PC-3 (cell line): ENCODE data around the gene TMEM44. TPM values are rescaled to one million over a fixed set of nuclear protein-coding genes. Genes with fewer than 3 reads are reported as not detected.
"Not testable (repeated sequence)": the region's sequence is repeated elsewhere in the genome, so short reads cannot be mapped to it uniquely, and the experiment has no call there.

Experiments
- ATAC-seq: fragments of 200-7000 bp; cut with Tn5 transposase; 2 replicates; pipeline ENCODE4 v1.9.1; 2020; ENCODE audit warnings: mild to moderate bottlenecking, moderate library complexity
- BruUV-seq: library from RNA; stranded (reverse); fragments of 400-500 nt; replicated peaks from 2 replicates; lab custom pipeline; 2021; lab: Mats Ljungman, UMichigan
- CTCF ChIA-PET: fragments of 300-600 bp; sonication (Branson Sonifier 250); formaldehyde crosslinking; loops from one replicate; lab custom pipeline; 2022; ENCODE audit warnings: antibody characterized with exemption; lab: Charles Lee
- POLR2A ChIA-PET: fragments of 300-600 bp; sonication (Branson Sonifier 250); formaldehyde crosslinking; loops from one replicate; lab custom pipeline; 2022; ENCODE audit warnings: antibody characterized with exemption; ENCODE audit not compliant: unreplicated experiment; lab: Charles Lee
- DNase-seq: peaks from one replicate; pipeline ENCODE4 v3.0.0-alpha.2; 2015
- H2AFZ ChIP-seq: fragments of 300-600 bp; sonication (generic); 2 replicates; pipeline ENCODE4 v1.6.0; 2016; ENCODE audit warnings: antibody characterized with exemption, low read length
- H3F3A ChIP-seq: fragments of 300-600 bp; sonication (generic); one replicate; pipeline ENCODE4 v1.6.0; 2017; ENCODE audit warnings: antibody characterized with exemption, low read length, control low read depth, mild to moderate bottlenecking; ENCODE audit not compliant: unreplicated experiment
- H3K27ac ChIP-seq: fragments of 300-600 bp; sonication (generic); 2 replicates; pipeline ENCODE4 v1.5.1; 2016; ENCODE audit warnings: mild to moderate bottlenecking, low read length
- H3K27me3 ChIP-seq: fragments of 300-600 bp; sonication (generic); 2 replicates; pipeline ENCODE4 v1.6.1; 2016; ENCODE audit warnings: low read length, mixed read lengths
- H3K36me3 ChIP-seq: fragments of 300-600 bp; sonication (generic); 2 replicates; pipeline ENCODE4 v1.6.1; 2016; ENCODE audit warnings: low read depth, mixed run types, low read length, mixed read lengths
- H3K4me1 ChIP-seq: fragments of 300-600 bp; sonication (generic); 2 replicates; pipeline ENCODE4 v1.5.1; 2016; ENCODE audit warnings: low read length; ENCODE audit not compliant: insufficient read depth
- H3K4me2 ChIP-seq: fragments of 300-600 bp; sonication (generic); 2 replicates; pipeline ENCODE4 v1.6.0; 2016; ENCODE audit warnings: low read length
- H3K4me3 ChIP-seq: fragments of 300-600 bp; sonication (generic); 2 replicates; pipeline ENCODE4 v1.5.1; 2016; ENCODE audit warnings: mild to moderate bottlenecking, low read length, mixed read lengths
- H3K79me2 ChIP-seq: fragments of 300-600 bp; sonication (generic); 2 replicates; pipeline ENCODE4 v1.6.1; 2017; ENCODE audit warnings: low read length, mixed read lengths
- H3K9ac ChIP-seq: fragments of 300-600 bp; sonication (generic); 2 replicates; pipeline ENCODE4 v1.6.0; 2016; ENCODE audit warnings: mild to moderate bottlenecking, low read length
- H3K9me2 ChIP-seq: fragments of 300-600 bp; sonication (generic); replicated peaks from 2 replicates; pipeline ENCODE4 v1.6.1; 2016; ENCODE audit warnings: mixed run types, low read length, mixed read lengths
- H3K9me3 ChIP-seq: fragments of 300-600 bp; sonication (generic); 2 replicates; pipeline ENCODE4 v1.6.1; 2016; ENCODE audit warnings: low read length, mixed read lengths
- H4K20me1 ChIP-seq: fragments of 300-600 bp; sonication (generic); 2 replicates; pipeline ENCODE4 v1.6.1; 2016; ENCODE audit warnings: low read length, mixed read lengths
- CTCF ChIP-seq: fragments of 300-600 bp; sonication (generic); conservative IDR thresholded peaks from 2 replicates; pipeline ENCODE4 v1.5.1; 2017; ENCODE audit warnings: antibody characterized with exemption, low read depth, mild to moderate bottlenecking, low read length
- EZH2 ChIP-seq: fragments of 300-600 bp; sonication (generic); IDR thresholded peaks from one replicate; pipeline ENCODE4 v1.6.1; 2017; ENCODE audit warnings: antibody characterized with exemption, mild to moderate bottlenecking, low read length; ENCODE audit not compliant: unreplicated experiment
- EZH2phosphoT487 ChIP-seq: fragments of 300-600 bp; sonication (generic); IDR thresholded peaks from 2 replicates; pipeline ENCODE4 v1.6.1; 2018; ENCODE audit warnings: mild to moderate bottlenecking, antibody characterized with exemption, low read length, borderline replicate concordance
- intact Hi-C: fragments of 100-400 bp; cut with micrococcal nuclease; formaldehyde crosslinking; loops from 2 replicates; pipeline ENCODE4 v1.9.0; 2023
- total RNA-seq: library from RNA; depleted of rRNA; stranded (reverse); fragments of >200 nt; gene quantifications from 2 replicates; pipeline ENCODE4 v1.2.3, GENCODE V29; 2014

Gene TMEM44
- total RNA-seq, 1 experiment from 2014 or later = 16.6 TPM

DNA sequence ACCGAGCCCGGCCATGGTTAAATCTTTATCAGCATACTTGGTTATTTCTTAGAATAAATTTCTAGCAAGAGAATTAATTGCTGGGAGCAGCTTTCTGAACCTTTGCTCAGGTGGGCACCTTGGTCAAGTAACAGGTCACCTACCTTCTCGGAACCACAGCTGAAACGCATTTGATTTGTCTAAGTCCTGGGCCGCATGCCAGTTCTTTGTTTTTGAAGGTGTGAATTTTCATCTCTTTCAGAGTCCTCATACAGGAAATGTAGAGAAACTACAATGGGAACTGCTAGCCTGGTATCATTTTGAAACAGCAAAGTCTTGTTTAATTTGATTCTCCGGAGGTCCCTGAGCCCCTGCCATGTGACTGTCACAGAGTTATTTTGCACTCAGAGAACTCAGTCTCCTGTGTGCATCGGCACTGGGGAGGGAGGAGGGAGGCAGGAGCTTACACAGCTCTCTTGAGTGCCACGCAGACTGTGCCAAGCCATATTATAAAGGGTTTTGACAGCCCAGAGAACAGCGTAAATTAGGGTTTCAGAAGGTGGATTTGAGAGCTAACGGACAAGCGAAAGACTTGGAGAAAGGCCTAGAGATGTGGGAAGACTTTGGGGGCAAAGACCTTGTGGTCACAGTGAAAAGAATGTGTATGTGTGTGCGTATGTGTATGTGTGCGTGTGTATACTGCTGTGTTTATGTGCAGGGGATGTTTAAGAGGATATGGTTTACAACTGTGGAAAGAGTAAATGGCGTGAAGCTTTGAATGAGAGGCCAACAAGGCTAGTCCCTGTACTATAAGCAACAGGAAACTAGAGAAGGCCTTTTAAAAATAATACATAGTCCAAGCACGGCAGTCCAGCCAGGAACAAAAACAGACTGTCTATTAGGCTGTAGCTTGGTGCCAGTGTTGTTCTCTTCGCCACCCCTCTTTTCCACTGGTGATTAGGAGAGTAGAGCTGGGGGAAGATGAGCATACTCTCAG, 84.6 kb downstream of the TMEM44 start:
- no peak overlapping the region for H3K4me3 ChIP-seq
- no peaks in the 10 kb centered on the region for H3K4me1 ChIP-seq
- ChIA-PET CTCF (no interaction called here), POLR2A (no interaction called here)
- H3K27ac ChIP-seq = no peak overlapping the region
- no peak overlapping the region for H3K4me2 ChIP-seq
- no peaks in the 10 kb centered on the region for H3K9me2 ChIP-seq
- H3K27me3 ChIP-seq = no peaks in the 10 kb centered on the region
- no peaks in the 10 kb centered on the region for H3K79me2 ChIP-seq
- no TSS peak for BruUV-seq
- H3F3A ChIP-seq = no peaks in the 10 kb centered on the region
- H4K20me1 ChIP-seq = no peaks in the 10 kb centered on the region
- TF ChIP-seq EZH2phosphoT487 = no peak
- no peak for TF ChIP-seq CTCF
- TF ChIP-seq EZH2 = no peak
- ATAC-seq (no peak), DNase-seq (no peak)
- H3K36me3 ChIP-seq = no peaks in the 10 kb centered on the region
- H2AFZ ChIP-seq = no peak overlapping the region
- no peak overlapping the region for H3K9ac ChIP-seq
- H3K9me3 ChIP-seq = no peaks in the 10 kb centered on the region
- intact Hi-C loops = no loop called here

- intact Hi-C loops = no loop called here
- Histone ChIP-seq H3K4me2 (no peak overlapping the region), H3K27ac (no peak overlapping the region), H3K4me1 (no peaks in the 10 kb centered on the region), H3K36me3 (no peaks in the 10 kb centered on the region), H3K9me3 (no peaks in the 10 kb centered on the region), H4K20me1 (no peaks in the 10 kb centered on the region), H3F3A (no peaks in the 10 kb centered on the region), H3K9me2 (no peaks in the 10 kb centered on the region), H3K4me3 (no peak overlapping the region), H2AFZ (no peak overlapping the region), H3K79me2 (no peaks in the 10 kb centered on the region), H3K9ac (no peak overlapping the region), H3K27me3 (no peaks in the 10 kb centered on the region)
- TF ChIP-seq EZH2phosphoT487 = no peak
- ChIA-PET POLR2A (no interaction called here), CTCF (no interaction called here)
- ATAC-seq = no peak
- DNase-seq = no peak
- no TSS peak for BruUV-seq
Measured at GRCh38 chr3:194547042-194547441, 86.2 kb downstream of the TMEM44 start.

DNA sequence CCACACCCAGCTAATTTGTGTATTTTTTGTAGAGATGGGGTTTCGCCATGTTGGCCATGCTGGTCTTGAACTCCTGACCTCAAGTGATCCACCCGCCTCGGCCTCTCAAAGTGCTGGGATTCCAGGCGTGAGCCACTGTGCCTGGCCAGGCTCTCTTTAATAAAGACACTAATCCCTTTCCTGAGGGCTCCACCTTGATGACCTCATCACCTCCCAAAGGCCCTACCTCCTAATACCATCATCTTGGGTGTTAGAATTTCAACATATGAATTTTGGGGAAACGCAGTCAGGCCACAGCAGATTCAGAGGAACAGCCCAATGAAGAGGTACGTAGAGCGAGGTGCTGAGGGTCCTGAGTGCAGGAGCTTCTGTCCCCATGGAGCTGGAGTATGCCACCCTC, 87.7 kb downstream of the TMEM44 start:
- ATAC-seq, H3K79me2 ChIP-seq, H3K27me3 ChIP-seq, H3K27ac ChIP-seq, H3K9me2 ChIP-seq, H3K4me3 ChIP-seq, H3K4me1 ChIP-seq, H3K36me3 ChIP-seq, CTCF ChIA-PET, H3F3A ChIP-seq, DNase-seq, H3K9me3 ChIP-seq, H3K9ac ChIP-seq, H4K20me1 ChIP-seq, H2AFZ ChIP-seq, BruUV-seq, H3K4me2 ChIP-seq, intact Hi-C loops: not testable (repeated sequence)
- POLR2A ChIA-PET = interaction anchor here (0.6 kb wide), 1 partner anchor 35 kb away, joined by 7 read pairs; no protein-coding TSS in a partner anchor
